Measurements from ENCODE around the gene APBA1. TPM values are rescaled to one million over a fixed set of nuclear protein-coding genes. Genes with fewer than 3 reads are reported as not detected.
"Not testable (repeated sequence)": the region's sequence is repeated elsewhere in the genome, so short reads cannot be mapped to it uniquely, and the experiment has no call there.

Gene APBA1
- polyA plus RNA-seq, 2 donors, result 0.82 to 1.3 TPM

- no peaks in the 10 kb centered on the region for H3K4me1 ChIP-seq (ENCODE audit: control insufficient read depth in 2 of 2, insufficient read depth in 2 of 2, low read length in 1 of 2)
- no peaks in the 10 kb centered on the region for H3K9me3 ChIP-seq (ENCODE audit: control insufficient read depth in 2 of 2, insufficient read depth in 1 of 2, low read depth in 1 of 2, low read length in 1 of 2)
- peaks cover 2 to 6% of the 10 kb centered on the region in 2 donors for H3K36me3 ChIP-seq (ENCODE audit: control insufficient read depth in 2 of 2, insufficient read depth in 2 of 2, low read length in 1 of 2)
- no peak overlapping the region for H3K4me3 ChIP-seq (ENCODE audit: low read depth in 1 of 2, low read length in 2 of 2)
- 80 to 82% methylated on average over 13 of the region's 13 CpGs for WGBS, 2 donors
- H3K27ac ChIP-seq (ENCODE audit: low read depth in 2 of 2, low read length in 1 of 2), result no peak overlapping the region
- H3K27me3 ChIP-seq (ENCODE audit: control insufficient read depth in 1 of 2, insufficient read depth in 2 of 2, low read length in 2 of 2), result no peaks in the 10 kb centered on the region
Observed at GRCh38 chr9:69452110-69452782, 219.9 kb downstream of the APBA1 start.

DNA sequence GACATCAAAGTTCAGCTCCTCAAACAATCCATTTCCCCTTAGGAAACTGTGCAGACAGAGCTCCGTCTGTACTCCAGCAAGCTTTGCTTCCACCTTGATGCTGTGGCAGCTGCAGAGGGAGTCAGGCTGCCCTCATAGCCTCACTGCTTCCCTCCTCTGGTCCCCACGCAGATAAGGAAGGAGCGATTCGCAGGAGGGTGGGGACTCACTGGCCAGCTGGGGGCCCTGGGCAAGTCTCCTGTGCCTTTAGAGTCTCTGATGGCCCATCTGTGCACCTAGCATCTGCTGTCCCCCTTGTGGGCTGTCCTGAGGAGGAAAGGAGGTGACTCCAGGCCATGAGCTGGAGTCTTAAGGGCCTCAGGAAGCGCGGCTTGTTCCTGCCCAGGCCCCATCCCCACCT is 225.7 kb downstream of the APBA1 start:
- no peaks in the 10 kb centered on the region for H3K9me3 ChIP-seq (ENCODE audit: control insufficient read depth in 2 of 2, insufficient read depth in 1 of 2, low read depth in 1 of 2, low read length in 1 of 2)
- WGBS, 2 donors, result 83 to 88% methylated on average over 6 of the region's 6 CpGs
- no peaks in the 10 kb centered on the region for H3K27me3 ChIP-seq (ENCODE audit: control insufficient read depth in 1 of 2, insufficient read depth in 2 of 2, low read length in 2 of 2)
- no peak overlapping the region for H3K27ac ChIP-seq (ENCODE audit: low read depth in 2 of 2, low read length in 1 of 2)
- no peaks in the 10 kb centered on the region for H3K36me3 ChIP-seq (ENCODE audit: control insufficient read depth in 2 of 2, insufficient read depth in 2 of 2, low read length in 1 of 2)
- no peak overlapping the region for H3K4me3 ChIP-seq (ENCODE audit: low read depth in 1 of 2, low read length in 2 of 2)
- no peaks in the 10 kb centered on the region for H3K4me1 ChIP-seq (ENCODE audit: control insufficient read depth in 2 of 2, insufficient read depth in 2 of 2, low read length in 1 of 2)

DNA sequence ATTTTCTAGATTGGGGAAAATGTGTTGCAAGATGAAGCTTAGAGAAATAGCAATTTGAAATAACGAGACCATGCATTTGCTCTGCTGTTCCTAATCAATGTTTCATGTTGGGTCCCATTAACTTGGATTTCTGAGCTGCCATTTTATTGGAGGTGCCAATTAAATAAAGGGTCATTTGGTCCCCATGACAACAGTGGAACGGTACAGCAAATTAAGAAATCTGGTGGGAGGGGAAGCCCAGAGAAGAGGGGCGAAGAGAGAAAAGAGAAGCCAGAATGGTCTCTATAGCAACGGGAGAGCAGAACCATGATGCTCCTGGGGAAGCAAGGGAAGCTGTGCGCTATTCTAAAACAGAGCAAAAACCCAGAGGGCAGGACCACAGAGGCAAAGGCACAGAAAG is 226.9 kb downstream of the APBA1 start:
- H3K27me3 ChIP-seq (ENCODE audit: control insufficient read depth in 1 of 2, insufficient read depth in 2 of 2, low read length in 2 of 2), result no peaks in the 10 kb centered on the region
- H3K4me3 ChIP-seq (ENCODE audit: low read depth in 1 of 2, low read length in 2 of 2), result no peak overlapping the region
- H3K27ac ChIP-seq (ENCODE audit: low read depth in 2 of 2, low read length in 1 of 2), result no peak overlapping the region
- H3K36me3 ChIP-seq (ENCODE audit: control insufficient read depth in 2 of 2, insufficient read depth in 2 of 2, low read length in 1 of 2), result no peaks in the 10 kb centered on the region
- H3K4me1 ChIP-seq (ENCODE audit: control insufficient read depth in 2 of 2, insufficient read depth in 2 of 2, low read length in 1 of 2), result no peaks in the 10 kb centered on the region
- WGBS, 2 donors, result 93 to 94% methylated on average over 5 of the region's 5 CpGs
- H3K9me3 ChIP-seq (ENCODE audit: control insufficient read depth in 2 of 2, insufficient read depth in 1 of 2, low read depth in 1 of 2, low read length in 1 of 2), result no peaks in the 10 kb centered on the region

GRCh38 chr9:69444791-69445190 is 227.4 kb downstream of the APBA1 start:
- 94 to 96% methylated on average over 4 of the region's 4 CpGs for WGBS, 2 donors
- no peaks in the 10 kb centered on the region for H3K4me1 ChIP-seq (ENCODE audit: control insufficient read depth in 2 of 2, insufficient read depth in 2 of 2, low read length in 1 of 2)
- no peaks in the 10 kb centered on the region for H3K27me3 ChIP-seq (ENCODE audit: control insufficient read depth in 1 of 2, insufficient read depth in 2 of 2, low read length in 2 of 2)
- H3K4me3 ChIP-seq (ENCODE audit: low read depth in 1 of 2, low read length in 2 of 2), result no peak overlapping the region
- H3K9me3 ChIP-seq (ENCODE audit: control insufficient read depth in 2 of 2, insufficient read depth in 1 of 2, low read depth in 1 of 2, low read length in 1 of 2), result no peaks in the 10 kb centered on the region
- no peaks in the 10 kb centered on the region for H3K36me3 ChIP-seq (ENCODE audit: control insufficient read depth in 2 of 2, insufficient read depth in 2 of 2, low read length in 1 of 2)
- no peak overlapping the region for H3K27ac ChIP-seq (ENCODE audit: low read depth in 2 of 2, low read length in 1 of 2)

DNA sequence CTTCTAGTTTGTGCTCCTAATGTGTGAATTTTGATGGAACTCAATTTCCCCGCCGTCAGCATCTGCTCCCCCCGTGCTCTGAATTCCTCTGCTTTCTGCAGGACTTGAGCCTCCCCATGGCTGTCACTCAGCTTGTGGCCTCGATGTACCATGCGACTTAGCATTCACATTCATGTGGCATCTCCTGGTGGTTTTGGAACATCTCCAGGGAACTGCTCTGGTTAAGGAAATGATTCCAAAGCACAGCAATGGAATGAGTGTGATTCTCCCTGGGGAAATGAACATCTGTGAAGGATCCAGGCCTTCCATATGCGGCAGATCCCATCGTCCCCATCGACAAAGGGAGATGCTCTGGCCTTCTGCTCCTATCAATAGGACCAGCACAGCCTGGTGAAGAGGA is 228.2 kb downstream of the APBA1 start:
- 80 to 83% methylated on average over 8 of the region's 8 CpGs for WGBS, 2 donors
- H3K9me3 ChIP-seq (ENCODE audit: control insufficient read depth in 2 of 2, insufficient read depth in 1 of 2, low read depth in 1 of 2, low read length in 1 of 2), result no peaks in the 10 kb centered on the region
- no peak overlapping the region for H3K4me3 ChIP-seq (ENCODE audit: low read depth in 1 of 2, low read length in 2 of 2)
- H3K27ac ChIP-seq (ENCODE audit: low read depth in 2 of 2, low read length in 1 of 2), result no peak overlapping the region
- H3K27me3 ChIP-seq (ENCODE audit: control insufficient read depth in 1 of 2, insufficient read depth in 2 of 2, low read length in 2 of 2), result no peaks in the 10 kb centered on the region
- H3K36me3 ChIP-seq (ENCODE audit: control insufficient read depth in 2 of 2, insufficient read depth in 2 of 2, low read length in 1 of 2), result no peaks in the 10 kb centered on the region
- no peaks in the 10 kb centered on the region for H3K4me1 ChIP-seq (ENCODE audit: control insufficient read depth in 2 of 2, insufficient read depth in 2 of 2, low read length in 1 of 2)

- no peak overlapping the region for H3K4me3 ChIP-seq (ENCODE audit: low read depth in 1 of 2, low read length in 2 of 2)
- no peaks in the 10 kb centered on the region for H3K9me3 ChIP-seq (ENCODE audit: control insufficient read depth in 2 of 2, insufficient read depth in 1 of 2, low read depth in 1 of 2, low read length in 1 of 2)
- H3K27ac ChIP-seq (ENCODE audit: low read depth in 2 of 2, low read length in 1 of 2), result no peak overlapping the region
- no peaks in the 10 kb centered on the region for H3K36me3 ChIP-seq (ENCODE audit: control insufficient read depth in 2 of 2, insufficient read depth in 2 of 2, low read length in 1 of 2)
- H3K27me3 ChIP-seq (ENCODE audit: control insufficient read depth in 1 of 2, insufficient read depth in 2 of 2, low read length in 2 of 2), result no peaks in the 10 kb centered on the region
- H3K4me1 ChIP-seq (ENCODE audit: control insufficient read depth in 2 of 2, insufficient read depth in 2 of 2, low read length in 1 of 2), result no peaks in the 10 kb centered on the region
- 67 to 69% methylated on average over 3 of the region's 3 CpGs for WGBS, 2 donors
Observed at GRCh38 chr9:69443178-69443577, 229.0 kb downstream of the APBA1 start.

GRCh38 chr9:69442486-69442885 is 229.7 kb downstream of the APBA1 start:
- Histone ChIP-seq H3K4me3 (ENCODE audit: low read depth in 1 of 2, low read length in 2 of 2) (no peak overlapping the region), H3K27ac (ENCODE audit: low read depth in 2 of 2, low read length in 1 of 2) (no peak overlapping the region), H3K9me3 (ENCODE audit: control insufficient read depth in 2 of 2, insufficient read depth in 1 of 2, low read depth in 1 of 2, low read length in 1 of 2) (no peaks in the 10 kb centered on the region), H3K4me1 (ENCODE audit: control insufficient read depth in 2 of 2, insufficient read depth in 2 of 2, low read length in 1 of 2) (no peaks in the 10 kb centered on the region), H3K36me3 (ENCODE audit: control insufficient read depth in 2 of 2, insufficient read depth in 2 of 2, low read length in 1 of 2) (no peaks in the 10 kb centered on the region), H3K27me3 (ENCODE audit: control insufficient read depth in 1 of 2, insufficient read depth in 2 of 2, low read length in 2 of 2) (no peaks in the 10 kb centered on the region)
- WGBS, 2 donors, result 84 to 85% methylated on average over 5 of the region's 5 CpGs

- H3K36me3 ChIP-seq (ENCODE audit: control insufficient read depth in 2 of 2, insufficient read depth in 2 of 2, low read length in 1 of 2); H3K4me3 ChIP-seq (ENCODE audit: low read depth in 1 of 2, low read length in 2 of 2); H3K27me3 ChIP-seq (ENCODE audit: control insufficient read depth in 1 of 2, insufficient read depth in 2 of 2, low read length in 2 of 2); H3K4me1 ChIP-seq (ENCODE audit: control insufficient read depth in 2 of 2, insufficient read depth in 2 of 2, low read length in 1 of 2); H3K9me3 ChIP-seq (ENCODE audit: control insufficient read depth in 2 of 2, insufficient read depth in 1 of 2, low read depth in 1 of 2, low read length in 1 of 2); H3K27ac ChIP-seq (ENCODE audit: low read depth in 2 of 2, low read length in 1 of 2): not testable (repeated sequence)
- 80 to 81% methylated on average over 15 of the region's 15 CpGs for WGBS, 2 donors
Observed at GRCh38 chr9:69440254-69440955, 231.8 kb downstream of the APBA1 start.

- not testable (repeated sequence) for H3K9me3 ChIP-seq (ENCODE audit: control insufficient read depth in 2 of 2, insufficient read depth in 1 of 2, low read depth in 1 of 2, low read length in 1 of 2); H3K4me1 ChIP-seq (ENCODE audit: control insufficient read depth in 2 of 2, insufficient read depth in 2 of 2, low read length in 1 of 2); H3K27ac ChIP-seq (ENCODE audit: low read depth in 2 of 2, low read length in 1 of 2); H3K4me3 ChIP-seq (ENCODE audit: low read depth in 1 of 2, low read length in 2 of 2); H3K36me3 ChIP-seq (ENCODE audit: control insufficient read depth in 2 of 2, insufficient read depth in 2 of 2, low read length in 1 of 2); H3K27me3 ChIP-seq (ENCODE audit: control insufficient read depth in 1 of 2, insufficient read depth in 2 of 2, low read length in 2 of 2)
- 90% methylated on average over 4 of the region's 4 CpGs for WGBS, 2 donors
Observed at GRCh38 chr9:69439654-69440053, 232.5 kb downstream of the APBA1 start.

GRCh38 chr9:69433968-69434367 is 238.2 kb downstream of the APBA1 start:
- no peaks in the 10 kb centered on the region for H3K4me1 ChIP-seq (ENCODE audit: control insufficient read depth in 2 of 2, insufficient read depth in 2 of 2, low read length in 1 of 2)
- no peaks in the 10 kb centered on the region for H3K36me3 ChIP-seq (ENCODE audit: control insufficient read depth in 2 of 2, insufficient read depth in 2 of 2, low read length in 1 of 2)
- no peak overlapping the region for H3K4me3 ChIP-seq (ENCODE audit: low read depth in 1 of 2, low read length in 2 of 2)
- no peak overlapping the region for H3K27ac ChIP-seq (ENCODE audit: low read depth in 2 of 2, low read length in 1 of 2)
- H3K27me3 ChIP-seq (ENCODE audit: control insufficient read depth in 1 of 2, insufficient read depth in 2 of 2, low read length in 2 of 2), result no peaks in the 10 kb centered on the region
- WGBS, 2 donors, result 95 to 100% methylated on average over 6 of the region's 6 CpGs
- peaks cover 0 to 4% of the 10 kb centered on the region in 2 donors for H3K9me3 ChIP-seq (ENCODE audit: control insufficient read depth in 2 of 2, insufficient read depth in 1 of 2, low read depth in 1 of 2, low read length in 1 of 2)
